B cell (primary cell): ENCODE results near the gene FITM1.

Source experiments
- CTCF ChIP-seq: fragments of 200-600 bp; IDR thresholded peaks from one replicate; pipeline ENCODE4 v1.8.0; 2022; ENCODE audit warnings: antibody characterized with exemption, mild to moderate bottlenecking
- EZH2 ChIP-seq: IDR thresholded peaks from 2 replicates; pipeline ENCODE4 v1.6.1; 2012; ENCODE audit warnings: borderline replicate concordance, low read depth, mild to moderate bottlenecking, moderate library complexity, low read length; ENCODE audit not compliant: insufficient read depth, poor library complexity, severe bottlenecking

- TF ChIP-seq CTCF (no peak), EZH2 (no peak)
These were observed 46.0 kb upstream of the FITM1 start for GRCh38 chr14:24084440-24084839.
